COLO668 (cell line): ENCODE results near the gene ITFG1.
"Not testable (repeated sequence)": the region's sequence is repeated elsewhere in the genome, so short reads cannot be mapped to it uniquely, and the experiment has no call there.

Experiments
- DNase-seq: peaks from one replicate; lab custom pipeline; 2025; ENCODE audit not compliant: unreplicated experiment; lab: John Stamatoyannopoulos, UW

Gene ITFG1

DNA sequence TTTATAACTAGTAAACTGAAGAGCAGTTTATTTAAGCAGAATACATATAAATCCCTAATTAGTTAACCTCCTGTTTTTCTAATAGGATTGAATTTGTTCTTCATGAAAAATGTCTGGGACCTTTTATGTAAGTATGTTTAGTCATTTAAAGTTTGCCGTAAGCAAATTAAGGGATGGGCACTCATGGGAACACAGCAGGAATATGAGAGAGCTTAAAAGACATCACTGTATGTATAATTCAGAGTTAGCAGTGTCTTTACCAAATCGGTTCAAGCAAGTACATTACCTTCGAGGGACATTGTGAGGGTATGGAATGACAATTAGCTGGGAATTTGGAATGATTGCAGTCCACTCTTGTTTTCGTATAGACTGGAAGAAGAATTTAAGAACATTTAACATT, 299.4 kb downstream of the ITFG1 start:
- no peak for DNase-seq

DNA sequence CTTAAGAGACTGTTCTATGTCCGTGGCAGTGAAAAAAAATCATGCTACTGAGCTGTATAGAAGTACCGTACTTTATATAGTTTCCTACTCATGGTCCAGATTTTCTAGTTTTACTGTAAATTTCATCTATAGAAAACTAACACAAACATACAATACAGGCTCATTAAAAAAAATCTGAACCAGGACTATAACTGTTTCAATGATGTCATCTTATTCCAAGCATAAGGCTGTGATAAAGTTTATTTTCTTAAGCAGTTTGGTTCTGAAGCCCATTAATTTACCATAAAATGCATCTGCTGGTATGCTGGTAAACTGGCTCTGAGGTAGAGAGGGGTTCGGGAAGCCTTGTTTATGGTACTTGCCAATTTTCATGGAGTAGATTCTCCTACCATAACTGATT, 300.4 kb downstream of the ITFG1 start:
- no peak for DNase-seq

DNA sequence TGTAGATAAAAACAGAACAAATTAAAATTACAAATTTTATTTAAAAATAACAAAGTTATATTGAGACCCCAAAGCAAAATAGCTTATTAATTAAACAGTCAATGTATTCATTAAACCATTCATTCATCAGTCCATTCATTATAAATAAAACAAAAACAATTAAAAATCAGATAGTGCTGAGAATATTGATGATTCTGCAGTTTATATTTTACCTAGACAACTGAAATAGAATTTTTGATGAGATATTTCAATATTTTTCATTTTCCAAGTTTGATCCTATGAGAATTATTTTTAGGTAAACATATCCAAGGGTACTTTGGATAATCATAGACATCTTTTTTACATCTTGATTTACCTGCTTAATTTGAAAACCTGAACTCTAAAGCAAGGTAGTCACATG, 301.9 kb downstream of the ITFG1 start:
- DNase-seq, result no peak

DNA sequence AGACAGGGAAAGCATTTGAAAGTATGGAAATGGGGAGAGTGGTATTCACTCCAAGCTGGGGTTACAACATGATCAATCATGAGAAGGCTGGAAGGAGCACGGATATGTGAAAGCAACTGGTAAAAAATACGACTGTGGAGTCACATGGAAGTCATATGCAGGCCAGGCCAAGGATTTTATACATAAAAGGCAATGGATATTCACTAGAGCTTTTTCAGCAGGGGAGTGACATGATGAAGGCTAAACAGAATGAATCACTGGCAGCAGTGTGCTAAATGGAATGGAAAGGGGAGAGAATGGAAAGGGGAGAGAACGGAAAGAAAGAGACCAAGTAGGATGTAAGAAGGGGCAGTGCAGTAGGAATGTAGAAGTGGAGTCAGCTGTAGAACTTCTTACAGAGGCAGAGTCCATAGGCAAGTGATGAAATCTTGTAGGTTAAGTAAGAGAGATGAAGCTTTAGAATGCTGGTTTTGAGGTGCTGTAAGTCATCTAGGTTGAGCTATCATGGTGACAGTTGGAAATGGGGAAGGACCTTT, 304.1 kb downstream of the ITFG1 start:
- DNase-seq, result no peak

DNA sequence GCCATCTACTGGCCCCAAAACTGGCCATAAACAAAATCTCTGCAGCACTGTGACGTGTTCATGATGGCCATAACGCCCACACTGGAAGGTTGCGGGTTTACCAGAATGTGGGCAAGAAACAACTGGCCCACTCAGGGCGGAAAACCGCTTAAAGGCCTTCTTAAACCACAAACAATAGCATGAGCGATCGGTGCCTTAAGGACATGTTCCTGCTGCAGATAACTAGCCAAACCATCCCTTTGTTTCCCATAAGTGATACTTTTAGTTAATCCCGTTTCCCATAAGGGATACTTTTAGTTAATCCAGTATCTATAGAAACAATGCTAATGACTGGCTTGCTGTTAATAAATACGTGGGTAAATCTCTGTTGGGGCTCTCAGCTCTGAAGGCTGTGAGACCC, 308.4 kb downstream of the ITFG1 start:
- not testable (repeated sequence) for DNase-seq

DNA sequence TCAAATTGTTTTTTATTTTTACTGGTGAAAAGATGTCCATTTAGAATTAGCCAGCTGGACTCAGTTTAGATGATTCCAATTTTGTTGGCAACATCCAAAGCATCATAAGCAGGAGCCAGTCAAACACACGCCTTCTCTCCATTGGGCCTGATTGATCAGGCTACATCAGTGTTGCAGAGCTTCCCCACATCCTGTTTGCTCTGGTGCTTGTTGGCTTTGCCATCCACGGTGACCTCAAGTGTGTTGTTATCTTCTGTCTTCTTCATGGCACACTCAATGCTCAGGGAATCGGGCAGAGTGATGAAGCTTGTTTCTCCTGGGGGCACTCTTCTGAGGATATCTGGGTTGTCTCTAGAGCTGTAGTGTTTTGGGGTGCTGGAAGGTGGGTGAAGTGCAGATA, 310.8 kb downstream of the ITFG1 start:
- no peak for DNase-seq

DNA sequence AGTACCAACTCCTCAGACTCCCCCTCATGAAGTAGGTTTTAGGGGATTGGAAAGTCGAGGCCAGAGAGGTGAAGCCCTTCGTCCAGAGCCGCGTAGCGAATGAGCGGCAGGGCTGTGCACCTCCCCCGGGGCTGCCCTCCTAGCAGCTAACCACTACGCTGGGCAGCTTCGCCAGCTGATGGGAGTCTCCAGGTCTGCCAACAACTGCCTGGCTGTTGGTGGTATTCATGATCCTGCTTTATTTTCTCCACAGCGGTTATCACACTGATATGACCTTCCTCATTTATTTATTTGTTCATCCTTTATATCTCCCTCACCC, 316.3 kb downstream of the ITFG1 start:
- no peak for DNase-seq

DNA sequence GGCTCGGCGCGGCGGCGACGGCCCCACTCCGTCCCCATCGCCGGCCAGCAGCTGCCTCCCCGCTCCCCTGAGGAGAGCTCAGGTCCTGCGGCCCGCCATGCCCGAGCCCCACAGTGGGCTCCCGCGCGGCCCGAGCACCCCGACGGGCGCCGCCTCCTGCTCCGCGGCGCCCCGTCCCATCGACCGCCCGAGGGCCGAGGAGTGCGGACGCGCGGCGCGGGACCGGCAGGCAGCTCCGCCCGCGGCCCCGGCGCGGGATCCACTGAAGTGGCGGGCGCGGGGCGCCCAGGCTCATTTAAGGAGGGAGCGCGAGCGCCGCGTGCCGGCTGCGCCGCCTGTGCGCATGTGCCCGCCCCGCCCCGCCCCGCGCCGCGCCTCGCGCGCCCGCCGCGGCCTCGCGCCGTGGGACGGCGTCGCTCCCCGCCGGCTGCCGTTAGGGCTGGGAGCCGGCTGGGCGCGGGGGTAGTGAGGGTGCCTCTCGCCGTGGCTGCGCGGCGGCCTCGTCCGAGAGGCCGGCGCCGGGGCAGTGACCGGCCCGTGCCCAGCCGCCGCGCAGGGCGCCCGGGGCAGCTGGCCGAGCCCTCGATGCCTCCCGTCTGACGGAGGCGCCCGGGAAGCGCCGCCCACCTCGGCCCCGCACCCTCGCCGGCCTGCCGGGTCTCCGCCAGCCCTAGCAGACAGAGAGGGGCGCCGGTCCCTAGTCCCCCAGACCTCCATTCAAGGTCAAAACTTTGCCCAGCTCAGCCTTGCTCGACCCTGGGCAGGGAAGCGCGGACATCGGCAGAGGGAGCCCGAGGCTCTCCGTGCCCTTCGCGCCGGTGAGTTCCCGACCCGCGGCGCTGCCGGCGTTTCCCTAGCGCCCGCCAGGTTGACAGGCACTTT, 316.9 kb downstream of the ITFG1 start, which contains the start of gene NETO2:
Gene NETO2, minus strand, starts transcription at position 269 of the 882 bp plus-strand sequence. CDS start 333 bp downstream, outside the sequence.
- DNase-seq, result peak; percentile 83

DNA sequence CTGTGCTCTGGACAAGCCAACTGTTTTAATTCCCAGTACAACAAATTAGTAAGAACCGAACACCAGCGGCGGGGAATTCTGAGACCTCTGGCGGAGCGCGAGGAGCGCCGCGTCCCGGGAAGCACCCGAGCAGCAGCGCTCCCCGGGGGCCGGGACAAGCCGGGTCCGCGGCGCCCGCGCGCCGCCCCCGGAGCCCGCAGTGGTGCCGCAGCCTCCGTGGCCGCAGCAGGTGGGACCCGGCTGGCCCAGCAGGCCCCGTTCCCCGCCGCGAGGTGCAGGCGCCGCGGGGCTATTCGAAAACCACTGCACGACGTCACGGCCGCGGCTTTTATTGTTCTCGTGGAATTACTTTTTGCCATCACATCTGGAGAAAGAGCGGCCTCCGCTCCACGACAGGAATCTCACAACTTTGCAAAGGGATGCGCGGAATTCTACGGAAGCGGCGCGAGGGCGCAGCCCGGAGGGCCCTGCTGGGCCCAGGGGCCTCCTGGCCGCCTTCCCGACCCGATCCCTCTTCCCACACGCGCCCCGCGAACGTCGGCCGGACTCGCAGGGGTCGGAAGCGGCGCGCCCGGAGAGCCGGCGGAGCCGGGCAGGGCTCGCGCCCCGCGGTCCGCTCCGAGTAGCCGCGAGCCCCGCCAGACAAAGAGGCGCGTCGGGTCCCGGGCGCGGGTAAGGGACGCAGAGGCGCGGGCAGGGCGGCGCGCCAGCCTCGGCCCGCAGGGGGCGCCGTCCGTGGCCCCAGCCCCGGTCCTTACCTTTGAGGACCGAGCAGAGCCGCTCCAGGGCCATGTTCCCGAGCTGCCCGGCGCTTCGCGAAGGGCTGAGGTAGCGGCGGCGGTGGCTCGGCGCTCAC, 317.8 kb downstream of the ITFG1 start:
- DNase-seq, result peak; percentile 87

DNA sequence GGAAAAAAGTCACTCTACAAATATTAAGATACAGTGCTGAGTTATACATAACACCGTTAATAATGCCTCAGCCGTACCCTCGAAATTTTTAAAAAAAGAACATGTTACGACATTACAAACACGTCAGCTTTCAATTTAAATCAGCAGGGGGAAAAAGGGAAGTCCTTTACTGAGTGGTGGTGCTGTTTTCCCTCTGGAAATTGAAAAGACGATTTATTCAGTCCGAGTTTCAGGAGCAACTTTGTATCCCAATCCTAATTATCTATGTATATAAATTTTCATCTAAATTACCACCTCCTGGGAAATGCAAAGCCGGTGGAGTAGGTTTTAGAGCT, 318.4 kb downstream of the ITFG1 start:
- no peak for DNase-seq

DNA sequence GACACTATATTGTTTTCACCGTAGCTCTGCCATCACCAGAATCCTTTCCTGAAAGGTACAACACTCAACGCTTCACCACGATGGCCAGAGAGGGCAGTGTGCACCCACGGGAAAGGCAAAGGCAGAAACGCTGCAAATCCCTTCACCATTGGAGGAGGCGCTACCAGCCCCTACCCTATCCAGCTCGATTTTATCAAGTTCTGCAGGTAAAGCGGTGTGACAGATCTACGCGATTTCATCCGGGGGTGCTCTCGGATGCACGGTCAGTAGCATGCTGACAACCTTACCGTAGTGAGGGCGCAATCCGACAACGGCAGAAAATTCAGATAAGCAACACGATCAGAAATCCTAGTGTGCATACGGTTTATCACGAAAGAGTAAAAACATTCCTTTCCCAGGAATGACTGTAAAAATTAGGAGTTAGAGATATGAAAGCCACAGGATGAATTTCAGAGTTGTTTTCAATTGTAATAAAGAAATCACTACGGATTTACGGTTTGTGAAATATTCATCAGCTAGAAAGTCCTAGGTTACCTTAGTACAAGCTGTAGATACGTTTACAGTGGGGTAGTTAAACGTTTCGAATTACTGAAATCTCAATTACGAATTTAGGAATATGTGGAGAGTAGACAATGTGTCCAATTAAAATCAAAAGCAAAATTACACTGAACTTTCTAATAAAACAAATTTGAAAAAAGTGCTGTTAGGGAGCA, 318.9 kb downstream of the ITFG1 start:
- DNase-seq, result peak; percentile 88

DNA sequence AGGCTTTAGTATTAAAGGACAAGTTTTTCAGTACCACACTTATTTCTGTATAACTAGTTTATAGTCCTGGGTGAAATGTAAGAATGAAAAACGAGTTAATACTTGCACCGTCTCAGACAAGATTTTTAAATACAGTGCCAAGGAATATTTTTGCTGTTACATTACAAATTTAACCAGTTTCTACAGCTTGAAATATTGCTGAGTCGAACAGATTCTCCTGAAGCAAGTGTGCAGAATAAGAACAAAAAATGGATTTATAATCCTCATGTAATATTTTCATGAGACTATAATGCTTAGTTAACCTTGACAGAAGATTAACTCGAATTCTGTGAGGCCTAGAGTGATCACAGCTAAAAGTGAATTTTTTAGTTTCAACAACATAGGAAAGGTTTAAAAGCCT, 320.2 kb downstream of the ITFG1 start:
- DNase-seq, result no peak

DNA sequence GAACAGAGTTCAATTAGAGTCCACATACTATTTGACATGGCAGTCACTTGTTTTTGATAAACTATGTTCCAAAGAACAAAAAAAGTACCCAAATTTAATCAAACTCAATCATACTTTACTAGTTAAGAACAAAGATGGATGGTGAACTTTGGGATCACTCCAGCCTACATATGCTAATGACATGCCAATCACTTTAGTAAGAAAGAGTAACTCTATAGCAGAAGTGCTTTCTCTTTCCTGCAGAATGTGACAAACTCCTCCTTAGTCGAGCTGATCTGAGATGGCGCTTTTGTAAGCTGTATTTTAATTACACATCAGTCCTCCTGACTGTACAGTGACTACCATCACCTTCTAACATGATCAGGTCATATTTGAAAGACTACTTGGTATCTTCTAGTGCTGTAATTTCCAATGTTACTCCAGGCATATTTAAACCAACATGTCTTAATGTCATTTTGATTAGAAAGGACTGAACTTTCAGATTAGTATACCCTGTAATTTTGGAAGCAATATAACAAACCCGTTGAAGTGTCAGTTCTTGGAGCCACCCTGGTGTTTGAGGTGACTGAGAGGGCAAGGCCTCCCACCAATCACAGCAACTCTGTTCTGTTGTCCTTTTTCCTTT, 321.2 kb downstream of the ITFG1 start:
- DNase-seq, result no peak

DNA sequence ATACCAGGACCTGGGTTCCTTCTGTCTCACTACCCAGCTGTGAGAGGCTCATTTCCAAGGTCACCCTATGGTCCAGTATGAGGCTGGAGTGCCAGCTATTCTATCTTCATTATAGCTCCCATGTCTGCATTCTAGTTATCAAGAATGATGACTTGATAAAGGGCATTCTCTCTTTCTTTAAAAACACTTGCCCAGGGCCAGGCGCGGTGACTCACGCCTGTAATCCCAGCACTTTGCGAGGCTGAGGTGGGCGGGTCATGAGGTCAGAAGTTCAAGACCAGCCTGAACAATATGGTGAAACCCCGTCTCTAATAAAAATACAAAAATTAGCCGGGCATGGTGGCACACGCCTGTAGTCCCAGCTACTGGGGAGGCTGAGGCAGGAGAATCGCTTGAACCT, 322.9 kb downstream of the ITFG1 start:
- not testable (repeated sequence) for DNase-seq

DNA sequence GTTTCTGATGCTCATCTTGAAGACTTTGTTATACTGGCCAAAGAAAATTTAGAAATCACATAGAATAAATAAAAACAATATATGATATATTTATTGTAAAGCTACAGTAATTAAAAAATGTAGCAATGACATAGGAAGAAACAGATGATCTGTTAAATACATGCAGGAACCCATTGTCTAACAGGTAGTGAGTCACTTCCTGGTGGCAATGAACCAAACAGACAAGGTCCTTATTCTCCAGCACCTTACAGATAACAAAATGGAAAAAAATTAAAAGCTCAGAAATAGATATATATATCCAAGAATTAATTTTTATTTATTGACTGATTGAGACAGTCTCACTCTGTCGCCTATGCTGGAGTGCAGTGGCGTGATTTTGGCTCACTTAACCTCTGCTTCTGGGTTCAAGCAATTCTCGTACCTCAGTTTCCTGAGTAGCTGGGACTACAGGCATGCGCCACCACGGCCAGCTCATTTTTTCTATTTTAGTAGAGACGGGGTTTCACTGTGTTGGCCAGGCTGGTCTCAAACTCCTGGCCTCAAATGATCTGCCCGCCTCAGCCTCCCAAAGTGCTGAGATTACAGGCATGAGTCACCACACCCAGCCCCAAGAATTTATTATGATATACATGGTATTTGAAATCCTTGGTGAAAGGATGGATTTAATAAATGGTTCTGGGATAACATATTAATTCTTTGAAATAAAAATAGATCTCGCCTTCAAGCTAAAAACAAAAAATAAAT, 324.6 kb downstream of the ITFG1 start:
- no peak for DNase-seq

DNA sequence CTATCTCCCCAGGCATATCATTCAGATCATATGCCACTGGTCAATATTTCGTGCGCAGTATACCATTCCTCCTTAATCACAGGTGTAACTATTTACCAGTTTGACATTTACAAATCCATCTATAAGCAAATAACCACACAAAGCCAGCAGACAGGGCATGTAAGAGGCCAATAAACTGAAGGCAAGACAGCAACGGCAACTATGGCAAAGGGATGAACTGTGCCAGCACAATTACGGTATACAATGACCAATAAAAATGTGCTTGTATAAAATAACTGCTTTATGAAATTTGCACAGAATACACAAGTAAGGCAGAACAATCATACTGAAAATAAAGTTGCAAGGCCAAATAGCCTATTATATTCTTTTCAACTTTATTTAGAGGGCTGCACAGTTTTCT, 326.3 kb downstream of the ITFG1 start:
- no peak for DNase-seq

DNA sequence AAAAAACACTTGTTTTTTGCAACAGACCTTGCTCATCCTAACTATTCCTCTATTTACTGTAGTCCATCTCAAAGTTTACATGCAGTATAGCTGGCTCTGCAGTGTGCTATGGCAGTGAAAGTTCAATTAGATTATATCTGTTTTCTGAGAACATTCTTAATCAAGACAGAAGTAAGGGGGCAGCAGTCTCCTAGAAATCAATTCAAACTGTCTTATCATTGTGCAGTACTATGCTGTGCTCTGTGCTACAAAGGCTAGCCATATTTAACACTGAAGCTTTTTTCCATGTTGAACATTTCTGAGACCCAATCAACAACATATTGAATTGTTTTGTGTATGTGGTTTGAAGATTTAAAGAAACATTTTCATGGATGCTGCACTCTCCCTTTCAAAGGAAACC, 328.6 kb downstream of the ITFG1 start:
- no peak for DNase-seq

DNA sequence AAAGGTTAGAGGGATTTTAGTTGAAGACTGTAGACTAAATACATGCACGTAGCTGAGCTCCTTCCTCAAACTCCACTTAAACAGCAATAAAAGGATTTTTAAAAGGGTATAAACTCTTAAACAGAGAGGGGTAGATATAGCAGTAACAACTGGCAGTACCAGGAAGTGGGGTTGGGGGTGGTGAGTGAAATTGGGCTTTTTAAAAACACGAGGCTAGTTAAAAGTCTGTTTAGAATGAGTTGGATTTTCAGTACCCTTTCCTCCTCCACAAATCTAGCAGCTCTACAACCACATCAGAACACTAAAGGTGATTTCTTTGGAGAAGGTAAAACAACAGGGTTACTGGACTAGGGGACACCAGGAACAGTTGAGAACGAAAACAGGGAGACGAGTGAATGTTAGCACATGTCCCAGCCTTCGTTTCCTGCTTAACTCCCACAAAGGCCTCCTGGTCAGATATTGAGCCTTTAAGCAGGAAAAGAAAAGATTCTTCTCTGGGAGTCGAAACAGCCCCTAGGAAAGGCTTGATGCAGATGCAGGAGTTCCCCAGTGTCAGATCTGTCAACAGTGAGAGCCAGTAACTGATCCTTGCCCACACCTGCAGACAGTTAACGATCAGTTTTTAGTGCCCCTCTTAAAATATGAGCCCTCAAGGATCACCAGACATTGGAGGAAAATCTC, 331.0 kb downstream of the ITFG1 start:
- no peak for DNase-seq

DNA sequence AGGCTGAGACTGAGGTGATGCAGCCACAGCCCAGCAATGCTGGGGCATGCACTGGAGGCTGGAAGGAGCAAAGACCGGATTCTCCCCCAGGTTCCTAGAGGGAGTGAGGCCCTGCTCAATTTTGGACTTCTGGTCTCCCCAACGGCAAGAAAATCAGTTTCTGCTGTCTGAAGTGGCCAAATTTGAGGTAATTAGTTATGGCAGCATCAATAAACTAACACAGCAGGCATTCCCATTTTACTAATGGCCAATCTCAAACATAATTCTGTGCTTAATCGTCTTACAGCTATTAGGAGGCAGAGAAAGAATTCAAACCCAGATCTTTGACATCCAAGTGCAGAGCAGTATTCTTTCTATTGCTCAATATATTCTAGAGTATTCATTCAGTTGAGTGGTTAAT, 333.3 kb downstream of the ITFG1 start:
- no peak for DNase-seq

DNA sequence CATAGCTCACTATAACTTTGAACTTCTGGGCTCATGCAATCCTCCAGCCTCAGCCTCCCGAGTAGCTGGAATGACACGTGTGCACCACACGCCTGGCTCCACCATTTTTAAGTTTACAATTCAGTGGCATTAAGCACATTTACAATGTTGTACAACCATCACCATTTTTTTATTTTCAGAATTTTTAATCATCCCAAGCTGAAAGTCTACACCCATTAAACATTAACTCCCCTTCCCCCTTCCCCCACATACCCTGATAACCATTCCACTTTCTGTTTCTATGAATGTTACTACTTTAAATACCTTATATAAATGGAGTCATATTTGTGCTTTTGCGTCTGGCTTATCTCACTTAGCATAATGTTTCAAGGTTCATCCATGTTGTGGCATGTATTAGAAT, 335.1 kb downstream of the ITFG1 start:
- no peak for DNase-seq
